ENCODE data around the gene DCTN5. TPM values are rescaled to one million over a fixed set of nuclear protein-coding genes. Genes with fewer than 3 reads are reported as not detected.
"Not testable (repeated sequence)": the region's sequence is repeated elsewhere in the genome, so short reads cannot be mapped to it uniquely, and the experiment has no call there.

The DCTN5 gene
- total and polyA plus RNA-seq, 2 experiments from 2014 or later, result 23.3 to 31.7 TPM

DNA sequence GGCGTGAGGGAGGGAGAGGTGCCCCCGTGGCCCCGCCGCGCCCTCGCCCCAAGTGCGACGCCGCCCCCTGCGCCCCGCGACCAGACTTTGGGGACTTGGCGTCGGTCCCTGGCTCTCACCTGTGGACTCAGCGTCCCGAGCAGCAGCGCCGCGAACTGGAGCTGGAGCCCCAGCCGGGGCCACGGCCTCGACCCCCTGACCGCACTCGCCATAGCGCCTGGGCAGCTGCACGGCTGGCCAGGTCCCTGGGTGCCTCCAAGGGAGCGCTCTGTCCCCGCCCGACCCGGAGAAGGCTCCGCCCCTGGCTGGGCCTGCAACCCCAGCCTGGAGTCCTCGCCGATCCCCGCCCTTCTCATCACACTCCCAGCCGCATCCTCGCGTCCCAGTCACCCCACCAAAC is 71.7 kb downstream of the DCTN5 start, which contains the start of gene ERN2:
ERN2 (minus strand) TSS at position 247 of the 400 bp plus-strand sequence; CDS start at position 212, 35 bp downstream.
- Histone ChIP-seq H3K9me3 (ENCODE audit: low read depth) (no peaks in the 10 kb centered on the region), H3K36me3 (replicated peaks; ENCODE audit: insufficient read depth, low read depth) (no peaks in the 10 kb centered on the region), H3K9me2 (replicated peaks; ENCODE audit: insufficient read depth) (no peaks in the 10 kb centered on the region), H3K27ac (no peak within 1 kb of the TSS), H3K4me2 (peak within 1 kb of the TSS; percentile 44), H3K4me3 (no peak within 1 kb of the TSS), H4K20me1 (ENCODE audit: insufficient read depth, poor library complexity, severe bottlenecking) (no peaks in the 10 kb centered on the region), H3K79me2 (no peaks in the 10 kb centered on the region), H3K27me3 (peaks cover 36% of the 10 kb centered on the region), H2AFZ (no peak within 1 kb of the TSS), H3K4me1 (ENCODE audit: insufficient read depth) (no peaks in the 10 kb centered on the region)
- 9% methylated on average over 30 of the region's 37 CpGs for WGBS (ENCODE audit: low lambda C conversion rate, missing lambda C conversion rate)
- DNase-seq (ENCODE audit: low spot score), result no peak
- no peak for TF ChIP-seq EZH2 (IDR thresholded peaks at IDR 0.05; ENCODE audit: borderline replicate concordance)
- TF ChIP-seq, protein P1, sequence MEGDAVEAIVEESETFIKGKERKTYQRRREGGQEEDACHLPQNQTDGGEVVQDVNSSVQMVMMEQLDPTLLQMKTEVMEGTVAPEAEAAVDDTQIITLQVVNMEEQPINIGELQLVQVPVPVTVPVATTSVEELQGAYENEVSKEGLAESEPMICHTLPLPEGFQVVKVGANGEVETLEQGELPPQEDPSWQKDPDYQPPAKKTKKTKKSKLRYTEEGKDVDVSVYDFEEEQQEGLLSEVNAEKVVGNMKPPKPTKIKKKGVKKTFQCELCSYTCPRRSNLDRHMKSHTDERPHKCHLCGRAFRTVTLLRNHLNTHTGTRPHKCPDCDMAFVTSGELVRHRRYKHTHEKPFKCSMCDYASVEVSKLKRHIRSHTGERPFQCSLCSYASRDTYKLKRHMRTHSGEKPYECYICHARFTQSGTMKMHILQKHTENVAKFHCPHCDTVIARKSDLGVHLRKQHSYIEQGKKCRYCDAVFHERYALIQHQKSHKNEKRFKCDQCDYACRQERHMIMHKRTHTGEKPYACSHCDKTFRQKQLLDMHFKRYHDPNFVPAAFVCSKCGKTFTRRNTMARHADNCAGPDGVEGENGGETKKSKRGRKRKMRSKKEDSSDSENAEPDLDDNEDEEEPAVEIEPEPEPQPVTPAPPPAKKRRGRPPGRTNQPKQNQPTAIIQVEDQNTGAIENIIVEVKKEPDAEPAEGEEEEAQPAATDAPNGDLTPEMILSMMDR (IDR thresholded peaks at IDR 0.05; ENCODE audit: poor library complexity), result no peak

DNA sequence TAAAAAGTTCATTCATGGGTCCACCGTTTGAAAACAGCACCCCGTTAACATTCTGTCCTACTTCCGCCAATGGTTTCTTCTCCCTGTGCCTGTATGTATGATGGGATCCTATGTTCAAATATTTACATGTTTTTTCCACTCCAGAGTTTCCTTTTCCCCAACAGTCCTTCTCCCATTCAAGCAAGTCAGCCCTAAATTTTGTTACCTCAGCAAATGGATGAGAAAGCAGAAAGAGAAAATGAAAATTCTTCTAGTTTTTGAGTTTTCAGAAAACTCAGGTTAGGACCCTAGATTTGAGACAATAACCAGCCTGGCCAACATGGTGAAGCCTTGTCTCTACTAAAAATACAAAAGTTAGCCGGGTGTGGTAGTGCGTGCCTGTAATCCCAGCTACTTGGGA is 75.2 kb downstream of the DCTN5 start:
- peaks cover 31% of the 10 kb centered on the region for H3K27me3 ChIP-seq
- H3K9me2 ChIP-seq (replicated peaks; ENCODE audit: insufficient read depth), result no peaks in the 10 kb centered on the region
- whole genome bisulfite sequencing (ENCODE audit: low lambda C conversion rate, missing lambda C conversion rate), result 89% methylated on average over 5 of the region's 5 CpGs
- no peaks in the 10 kb centered on the region for H4K20me1 ChIP-seq (ENCODE audit: insufficient read depth, poor library complexity, severe bottlenecking)
- H2AFZ ChIP-seq, result no peak overlapping the region
- H3K4me3 ChIP-seq, result no peak overlapping the region
- H3K79me2 ChIP-seq, result no peaks in the 10 kb centered on the region
- H3K4me1 ChIP-seq (ENCODE audit: insufficient read depth), result no peaks in the 10 kb centered on the region
- H3K27ac ChIP-seq, result no peak overlapping the region
- no peak for DNase-seq (ENCODE audit: low spot score)
- no peaks in the 10 kb centered on the region for H3K36me3 ChIP-seq (replicated peaks; ENCODE audit: insufficient read depth, low read depth)
- TF ChIP-seq EZH2 (IDR thresholded peaks at IDR 0.05; ENCODE audit: borderline replicate concordance) (no peak), EZH2phosphoT487 (IDR thresholded peaks at IDR 0.05; ENCODE audit: low read depth, severe bottlenecking, unreplicated experiment) (no peak)
- TF ChIP-seq, protein P1 (IDR thresholded peaks at IDR 0.05; ENCODE audit: poor library complexity), result no peak
- no peaks in the 10 kb centered on the region for H3K9me3 ChIP-seq (ENCODE audit: low read depth)
- H3K4me2 ChIP-seq, result no peak overlapping the region

DNA sequence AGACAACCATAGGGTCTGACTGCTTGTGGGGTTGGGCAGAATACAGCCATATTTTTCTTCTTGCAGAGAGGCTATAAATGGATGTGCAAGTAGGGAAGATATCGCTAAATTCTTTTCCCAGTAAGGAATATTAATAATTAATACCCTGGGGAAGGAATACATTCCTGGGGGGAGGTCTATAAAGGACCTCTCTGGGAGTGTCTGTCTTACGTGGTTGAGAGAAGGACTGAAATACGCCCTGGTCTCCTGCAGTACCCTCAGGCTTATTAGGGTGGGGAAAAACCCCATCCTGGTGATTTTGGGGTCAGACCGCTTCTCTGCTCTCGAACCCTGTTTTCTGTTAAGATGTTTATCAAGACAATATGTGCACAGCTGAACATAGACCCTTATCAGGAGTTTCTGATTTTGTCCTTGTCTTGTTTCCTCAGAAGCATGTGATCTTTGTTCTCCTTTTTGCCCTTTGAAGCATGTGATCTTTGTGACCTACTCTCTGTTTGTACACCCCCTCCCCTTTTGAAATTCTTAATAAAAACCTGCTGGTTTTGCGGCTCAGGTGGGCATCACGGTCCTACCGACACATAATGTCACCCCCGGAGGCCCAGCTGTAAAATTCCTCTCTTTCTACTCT is 81.5 kb downstream of the DCTN5 start:
- DNase-seq (ENCODE audit: low spot score); H3K4me3 ChIP-seq; H3K9me3 ChIP-seq (ENCODE audit: low read depth); H3K27ac ChIP-seq; H3K9me2 ChIP-seq (replicated peaks; ENCODE audit: insufficient read depth); H3K4me1 ChIP-seq (ENCODE audit: insufficient read depth); H3K4me2 ChIP-seq; H3K79me2 ChIP-seq; H4K20me1 ChIP-seq (ENCODE audit: insufficient read depth, poor library complexity, severe bottlenecking); H2AFZ ChIP-seq; H3K36me3 ChIP-seq (replicated peaks; ENCODE audit: insufficient read depth, low read depth); H3K27me3 ChIP-seq: not testable (repeated sequence)
- 78% methylated on average over 9 of the region's 9 CpGs for WGBS (ENCODE audit: low lambda C conversion rate, missing lambda C conversion rate)

DNA sequence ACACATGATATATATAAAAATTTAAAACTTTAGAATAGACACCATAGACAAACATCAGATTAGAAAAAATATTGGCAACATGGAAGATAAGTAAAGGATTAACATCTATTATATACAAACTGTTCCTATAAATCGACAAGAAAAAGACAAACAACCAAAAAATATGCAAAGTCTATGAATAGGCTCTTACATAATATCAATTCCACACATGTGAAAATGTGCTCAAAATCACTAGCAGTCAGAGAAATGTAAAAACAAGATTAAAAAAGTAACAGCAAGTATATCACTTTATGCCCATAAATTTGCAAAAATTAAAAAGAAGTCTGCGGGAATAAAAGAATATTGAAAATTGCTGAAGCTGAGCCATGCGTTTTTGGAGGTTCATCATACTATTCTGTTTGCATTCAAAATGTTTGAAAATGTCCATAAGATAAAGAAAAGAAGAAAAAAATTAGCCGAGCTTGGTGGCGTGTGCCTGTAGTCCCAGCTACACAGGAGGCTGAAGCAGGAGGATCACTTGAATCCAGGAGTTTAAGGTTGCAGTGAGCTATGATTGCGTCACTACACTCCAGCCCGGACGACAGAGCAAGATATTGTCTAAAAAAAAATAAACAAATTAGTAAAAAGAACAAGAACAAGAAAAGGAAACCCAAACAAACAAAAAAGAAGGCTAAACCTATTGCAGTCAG is 83.0 kb downstream of the DCTN5 start:
- Histone ChIP-seq H3K79me2 (no peaks in the 10 kb centered on the region), H3K27me3 (no peaks in the 10 kb centered on the region), H3K4me2 (no peak overlapping the region), H3K27ac (no peak overlapping the region), H3K36me3 (replicated peaks; ENCODE audit: insufficient read depth, low read depth) (no peaks in the 10 kb centered on the region), H2AFZ (no peak overlapping the region), H3K4me3 (no peak overlapping the region), H3K4me1 (ENCODE audit: insufficient read depth) (no peaks in the 10 kb centered on the region), H3K9me2 (replicated peaks; ENCODE audit: insufficient read depth) (no peaks in the 10 kb centered on the region), H4K20me1 (ENCODE audit: insufficient read depth, poor library complexity, severe bottlenecking) (no peaks in the 10 kb centered on the region), H3K9me3 (ENCODE audit: low read depth) (no peaks in the 10 kb centered on the region)
- WGBS (ENCODE audit: low lambda C conversion rate, missing lambda C conversion rate), result 80% methylated on average over 8 of the region's 8 CpGs
- TF ChIP-seq, protein P1 (IDR thresholded peaks at IDR 0.05; ENCODE audit: poor library complexity), result no peak
- DNase-seq (ENCODE audit: low spot score), result no peak
